ENCODE results near the gene ARL8B.

ARL8B gene

DNA sequence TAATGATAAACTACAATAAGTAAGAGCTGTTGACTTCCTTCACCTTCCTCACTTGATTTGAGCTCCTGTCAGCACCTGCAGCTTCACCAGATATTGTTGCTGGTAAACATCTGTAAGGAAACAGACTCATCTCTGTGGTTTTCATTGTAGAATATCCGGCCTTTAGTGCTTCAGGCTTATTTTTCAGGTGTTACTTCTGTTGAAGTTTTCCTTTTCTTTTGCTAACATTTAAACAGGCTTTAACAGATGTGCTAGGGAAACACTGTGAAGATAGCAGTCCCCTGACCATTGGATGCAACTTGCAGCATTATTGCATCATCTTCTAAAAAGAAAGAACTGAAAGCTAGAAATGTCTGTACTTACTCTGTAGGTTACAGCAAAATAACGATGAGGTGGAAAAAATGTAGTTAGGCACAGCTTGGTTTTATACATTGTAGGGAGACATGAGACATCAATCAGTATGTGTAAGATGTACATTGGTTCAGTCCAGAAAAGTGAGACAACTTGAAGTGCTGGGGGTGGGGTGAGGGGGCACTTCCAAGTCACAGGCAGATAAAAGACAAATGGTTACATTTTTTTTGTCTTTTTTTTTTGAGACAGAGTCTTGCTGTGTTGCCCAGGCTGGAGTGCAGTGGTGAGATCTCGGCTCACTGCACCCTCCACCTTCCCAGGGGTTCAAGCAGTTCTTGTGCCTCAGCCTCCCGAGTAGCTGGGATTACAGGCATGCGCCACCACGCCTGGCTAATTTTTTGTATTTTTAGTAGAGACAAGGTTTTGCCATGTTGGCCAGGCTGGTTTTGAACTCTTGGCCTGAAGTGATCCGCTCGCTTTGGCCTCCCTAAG lies 75.6 kb downstream of the ARL8B start:
- intact Hi-C loops (cut with DNase I; ENCODE audit: low total_unique reads), result no loop called here
- Histone ChIP-seq H3K4me3 (no peak overlapping the region), H3K36me3 (peaks cover 3 to 47% (median 34%) of the 10 kb centered on the region in 3 donors), H3K9me3 (no peaks in the 10 kb centered on the region), H3K4me1 (peaks cover 0 to 15% (median 7%) of the 10 kb centered on the region in 4 donors), H3K27ac (no peak overlapping the region), H3K27me3 (no peaks in the 10 kb centered on the region)
- DNase-seq, result no peak
- TF ChIP-seq CTCF (IDR thresholded peaks at IDR 0.05), result no peak

GRCh38 chr3:5198313-5198677 lies 76.2 kb downstream of the ARL8B start:
- intact Hi-C loops (cut with DNase I; ENCODE audit: low total_unique reads), result no loop called here
- Histone ChIP-seq H3K4me1 (peaks cover 0 to 15% (median 7%) of the 10 kb centered on the region in 4 donors), H3K27me3 (no peaks in the 10 kb centered on the region), H3K36me3 (peaks cover 7 to 50% (median 40%) of the 10 kb centered on the region in 3 donors), H3K9me3 (no peaks in the 10 kb centered on the region), H3K4me3 (no peak overlapping the region), H3K27ac (no peak overlapping the region)
- TF ChIP-seq CTCF (IDR thresholded peaks at IDR 0.05), result no peak
- DNase-seq, result no peak

DNA sequence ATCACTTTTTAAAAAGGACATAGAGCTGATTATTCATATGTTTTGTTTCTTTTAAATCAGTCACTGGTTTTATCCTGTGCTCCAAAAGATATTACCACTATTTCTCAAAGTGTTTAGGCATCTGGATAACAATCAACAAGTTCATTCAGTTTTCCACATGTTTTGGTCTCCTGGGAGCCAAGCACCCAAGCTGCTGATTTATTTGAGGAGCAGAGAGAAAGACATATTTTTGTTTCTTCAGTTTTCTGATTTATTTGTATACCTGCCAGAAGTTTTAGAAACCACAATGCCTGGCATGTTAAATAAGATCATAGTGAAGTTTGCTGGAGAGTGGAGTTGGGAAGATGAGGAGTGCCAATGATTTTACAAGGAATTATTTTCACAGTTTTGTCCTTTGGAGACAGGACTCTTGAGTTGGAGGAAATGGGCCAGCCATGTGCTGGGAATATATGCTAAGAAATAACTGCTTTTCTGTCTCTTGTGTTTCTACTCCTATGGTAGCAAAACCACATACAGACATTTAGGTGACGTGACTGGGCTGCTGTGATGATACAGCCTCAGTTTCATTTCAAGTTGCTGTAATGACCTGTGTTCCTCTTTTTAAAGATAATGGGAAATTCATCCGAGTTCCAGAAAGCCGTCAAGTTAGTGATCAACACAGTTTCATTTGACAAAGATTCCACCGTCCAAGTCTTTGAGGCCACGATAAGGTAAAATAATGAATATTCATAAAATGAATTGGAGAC lies 77.1 kb downstream of the ARL8B start:
- intact Hi-C loops (cut with DNase I; ENCODE audit: low total_unique reads), result no loop called here
- H3K27ac ChIP-seq, result no peak overlapping the region
- peaks cover 15 to 59% (median 44%) of the 10 kb centered on the region in 3 donors for H3K36me3 ChIP-seq
- no peaks in the 10 kb centered on the region for H3K9me3 ChIP-seq
- H3K27me3 ChIP-seq, result no peaks in the 10 kb centered on the region
- H3K4me3 ChIP-seq, result no peak overlapping the region
- no peak for TF ChIP-seq CTCF (IDR thresholded peaks at IDR 0.05)
- H3K4me1 ChIP-seq, result peaks cover 0 to 15% (median 7%) of the 10 kb centered on the region in 4 donors
- no peak for DNase-seq

- no peaks in the 10 kb centered on the region for H3K27me3 ChIP-seq
- peaks cover 38 to 82% (median 64%) of the 10 kb centered on the region in 3 donors for H3K36me3 ChIP-seq
- H3K4me1 ChIP-seq, result peaks cover 0 to 4% (median 0%) of the 10 kb centered on the region in 4 donors
- intact Hi-C loops (cut with DNase I; ENCODE audit: low total_unique reads), result no loop called here
- no peaks in the 10 kb centered on the region for H3K9me3 ChIP-seq
- no peak overlapping the region for H3K4me3 ChIP-seq
- DNase-seq, result no peak
- no peak for TF ChIP-seq CTCF (IDR thresholded peaks at IDR 0.05)
- H3K27ac ChIP-seq, result no peak overlapping the region
Observed at GRCh38 chr3:5201536-5201935, 79.4 kb downstream of the ARL8B start.

DNA sequence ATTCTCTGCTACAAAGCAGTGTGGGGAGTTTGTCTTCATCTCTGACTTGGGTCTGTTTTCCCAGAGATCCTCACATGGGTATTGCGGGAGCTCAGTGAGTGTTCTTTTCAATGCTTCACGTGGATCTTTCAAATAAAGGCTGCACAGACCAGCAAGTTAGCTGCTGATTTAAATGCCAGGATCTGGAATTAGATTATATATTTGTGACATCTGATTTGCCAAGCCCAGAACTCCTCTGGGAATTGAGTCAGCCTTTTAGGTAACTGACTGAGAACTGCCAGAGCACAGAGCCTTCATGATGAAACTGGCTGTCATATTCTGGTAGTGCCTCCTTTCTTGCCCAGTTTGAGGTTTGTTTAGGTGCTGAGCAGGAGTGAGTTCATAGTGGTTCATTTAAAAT lies 80.1 kb downstream of the ARL8B start:
- no peak for TF ChIP-seq CTCF (IDR thresholded peaks at IDR 0.05)
- peaks cover 0 to 4% (median 0%) of the 10 kb centered on the region in 4 donors for H3K4me1 ChIP-seq
- H3K27me3 ChIP-seq, result no peaks in the 10 kb centered on the region
- H3K9me3 ChIP-seq, result no peaks in the 10 kb centered on the region
- no peak for DNase-seq
- intact Hi-C loops (cut with DNase I; ENCODE audit: low total_unique reads), result no loop called here
- H3K36me3 ChIP-seq, result peaks cover 43 to 89% (median 71%) of the 10 kb centered on the region in 3 donors
- no peak overlapping the region for H3K4me3 ChIP-seq
- H3K27ac ChIP-seq, result no peak overlapping the region

Measured in tibial artery (tissue), 4 donors.